Measurements from ENCODE around the gene NRM.

The NRM gene

DNA sequence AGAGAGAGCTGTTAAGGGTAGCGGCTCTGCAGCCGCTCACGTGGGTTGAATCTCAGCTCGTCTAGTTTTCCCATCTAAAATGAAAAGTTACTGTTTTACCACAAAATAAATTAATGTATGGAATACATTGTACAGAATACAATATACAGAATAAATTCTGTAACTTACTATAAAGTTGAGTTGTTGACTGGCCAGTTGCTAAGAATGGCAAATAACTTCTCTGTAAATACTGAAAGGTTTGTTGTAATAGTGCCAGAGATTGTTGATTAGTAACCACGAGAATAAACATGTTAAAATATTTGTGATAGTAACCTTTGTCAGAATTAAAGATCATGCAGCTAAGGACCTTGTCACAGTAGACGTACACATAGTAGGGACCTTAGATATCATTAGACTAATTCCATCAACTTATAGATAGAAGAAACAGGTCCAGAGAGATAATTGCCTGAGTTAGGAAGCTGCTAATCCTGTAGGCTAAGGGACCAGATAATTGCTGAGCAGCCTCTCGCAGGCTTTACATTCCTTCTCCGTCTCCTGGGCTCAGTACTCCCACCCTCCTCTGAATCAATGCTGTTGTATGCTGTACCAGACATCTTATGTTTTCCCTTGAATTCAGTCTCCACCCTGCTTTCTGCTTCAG lies 544 bp upstream of the NRM start:
- H3K4me3 ChIP-seq (ENCODE audit: low read depth, low read length), result peak overlapping the region; percentile 66
- in situ Hi-C loops (cut with HindIII; ENCODE audit: low sequenced_read_pairs), result no loop called here
- no peak for DNase-seq (ENCODE audit: low read depth)

DNA sequence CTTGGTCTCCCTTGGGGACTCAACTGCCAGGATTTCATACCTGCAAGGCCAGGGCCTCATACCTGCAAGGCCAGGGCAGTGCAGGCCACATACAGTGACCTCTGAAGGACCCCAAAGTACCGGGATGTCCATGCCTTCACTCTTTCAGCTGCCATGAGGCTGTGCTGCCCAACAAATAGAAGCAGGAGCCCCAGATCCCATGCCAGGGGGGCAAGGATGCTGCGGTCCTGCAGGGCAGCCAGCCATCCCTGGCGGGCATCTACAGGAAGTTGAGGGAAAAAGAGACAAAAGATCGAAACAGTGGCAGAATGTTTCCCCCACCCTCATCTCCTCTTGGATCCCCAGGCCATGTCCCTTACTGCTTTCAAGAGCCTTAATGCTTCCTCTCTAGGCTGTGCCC lies 799 bp downstream of the NRM start:
- in situ Hi-C loops (cut with HindIII; ENCODE audit: low sequenced_read_pairs), result no loop called here
- TF ChIP-seq, protein P1, sequence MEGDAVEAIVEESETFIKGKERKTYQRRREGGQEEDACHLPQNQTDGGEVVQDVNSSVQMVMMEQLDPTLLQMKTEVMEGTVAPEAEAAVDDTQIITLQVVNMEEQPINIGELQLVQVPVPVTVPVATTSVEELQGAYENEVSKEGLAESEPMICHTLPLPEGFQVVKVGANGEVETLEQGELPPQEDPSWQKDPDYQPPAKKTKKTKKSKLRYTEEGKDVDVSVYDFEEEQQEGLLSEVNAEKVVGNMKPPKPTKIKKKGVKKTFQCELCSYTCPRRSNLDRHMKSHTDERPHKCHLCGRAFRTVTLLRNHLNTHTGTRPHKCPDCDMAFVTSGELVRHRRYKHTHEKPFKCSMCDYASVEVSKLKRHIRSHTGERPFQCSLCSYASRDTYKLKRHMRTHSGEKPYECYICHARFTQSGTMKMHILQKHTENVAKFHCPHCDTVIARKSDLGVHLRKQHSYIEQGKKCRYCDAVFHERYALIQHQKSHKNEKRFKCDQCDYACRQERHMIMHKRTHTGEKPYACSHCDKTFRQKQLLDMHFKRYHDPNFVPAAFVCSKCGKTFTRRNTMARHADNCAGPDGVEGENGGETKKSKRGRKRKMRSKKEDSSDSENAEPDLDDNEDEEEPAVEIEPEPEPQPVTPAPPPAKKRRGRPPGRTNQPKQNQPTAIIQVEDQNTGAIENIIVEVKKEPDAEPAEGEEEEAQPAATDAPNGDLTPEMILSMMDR (IDR thresholded peaks at IDR 0.05; ENCODE audit: low read depth, low read length, missing control alignments), result no peak
- H3K4me3 ChIP-seq (ENCODE audit: low read depth, low read length), result peak overlapping the region; percentile 66
- no peak for DNase-seq (ENCODE audit: low read depth)

More for the DNA sequence above, 544 bp upstream of the NRM start:
- TF ChIP-seq, protein P1 (IDR thresholded peaks at IDR 0.05; ENCODE audit: low read depth, low read length, missing control alignments), result no peak

DNA sequence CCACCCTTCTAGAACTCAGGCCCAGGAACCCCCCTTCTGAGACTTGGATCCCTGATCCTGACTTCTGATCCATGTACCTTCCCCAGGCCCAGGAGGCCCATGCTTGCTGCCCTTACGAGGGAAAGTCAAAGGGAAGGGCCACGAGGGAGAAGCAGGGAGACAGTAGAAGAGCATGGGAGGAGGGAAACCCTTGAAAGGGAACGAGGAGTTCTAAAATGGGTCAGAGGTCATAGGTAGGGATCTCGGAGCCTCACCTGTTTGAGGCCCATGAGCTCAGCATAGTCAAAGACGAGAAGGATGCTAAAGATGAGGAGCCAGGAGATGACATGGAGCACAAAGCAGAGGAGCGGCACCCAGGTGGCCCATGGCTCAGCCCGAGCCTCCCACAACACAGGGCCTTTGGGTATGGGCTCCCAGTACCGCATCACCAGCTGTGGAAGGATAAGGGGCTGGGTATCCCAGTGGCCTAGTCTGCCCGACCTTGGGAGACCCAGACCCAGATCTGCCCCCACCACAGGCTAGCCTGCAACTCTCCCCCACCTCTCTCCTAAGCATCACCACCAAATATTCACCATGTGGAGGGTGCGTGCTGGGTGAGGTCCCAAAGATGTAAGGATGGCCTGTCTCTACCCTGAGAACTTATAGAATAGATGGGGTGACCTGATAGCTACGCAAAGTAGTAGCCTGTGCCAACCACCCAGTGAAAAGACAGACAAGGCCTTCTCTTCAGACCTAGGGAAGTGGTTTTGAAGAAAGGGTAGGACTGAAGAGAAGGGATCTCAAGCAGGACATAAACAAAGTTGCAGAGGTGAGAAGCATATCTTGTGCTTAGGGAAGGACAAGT lies 1.5 kb downstream of the NRM start:
- H3K4me3 ChIP-seq (ENCODE audit: low read depth, low read length), result no peak overlapping the region
- no peak for DNase-seq (ENCODE audit: low read depth)
- in situ Hi-C loops (cut with HindIII; ENCODE audit: low sequenced_read_pairs), result no loop called here
- TF ChIP-seq, protein P1 (IDR thresholded peaks at IDR 0.05; ENCODE audit: low read depth, low read length, missing control alignments), result no peak

DNA sequence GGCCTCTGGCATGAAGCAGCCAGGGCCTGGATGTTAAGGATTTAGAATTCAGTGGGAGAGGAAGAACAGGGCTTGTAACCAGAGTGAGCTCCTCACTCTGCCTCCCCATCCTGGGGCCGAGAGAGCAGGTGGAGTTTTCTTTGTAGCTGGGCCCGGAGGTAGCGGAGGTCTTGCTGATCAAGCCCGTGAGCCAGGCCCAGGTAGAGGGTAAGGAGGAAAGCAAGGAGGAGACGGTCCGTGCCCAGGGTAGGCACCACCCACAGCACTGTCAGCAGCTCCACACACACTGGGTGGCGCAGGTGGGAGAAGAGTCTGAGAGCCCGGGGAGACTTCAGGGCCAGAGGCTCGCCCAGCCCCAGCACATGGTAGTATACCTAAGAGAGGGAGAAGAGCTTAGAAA lies 2.2 kb downstream of the NRM start:
- TF ChIP-seq, protein P1 (IDR thresholded peaks at IDR 0.05; ENCODE audit: low read depth, low read length, missing control alignments), result no peak
- in situ Hi-C loops (cut with HindIII; ENCODE audit: low sequenced_read_pairs), result no loop called here
- peak overlapping the region; percentile 94 for H3K4me3 ChIP-seq (ENCODE audit: low read depth, low read length)
- DNase-seq (ENCODE audit: low read depth), result no peak

DNA sequence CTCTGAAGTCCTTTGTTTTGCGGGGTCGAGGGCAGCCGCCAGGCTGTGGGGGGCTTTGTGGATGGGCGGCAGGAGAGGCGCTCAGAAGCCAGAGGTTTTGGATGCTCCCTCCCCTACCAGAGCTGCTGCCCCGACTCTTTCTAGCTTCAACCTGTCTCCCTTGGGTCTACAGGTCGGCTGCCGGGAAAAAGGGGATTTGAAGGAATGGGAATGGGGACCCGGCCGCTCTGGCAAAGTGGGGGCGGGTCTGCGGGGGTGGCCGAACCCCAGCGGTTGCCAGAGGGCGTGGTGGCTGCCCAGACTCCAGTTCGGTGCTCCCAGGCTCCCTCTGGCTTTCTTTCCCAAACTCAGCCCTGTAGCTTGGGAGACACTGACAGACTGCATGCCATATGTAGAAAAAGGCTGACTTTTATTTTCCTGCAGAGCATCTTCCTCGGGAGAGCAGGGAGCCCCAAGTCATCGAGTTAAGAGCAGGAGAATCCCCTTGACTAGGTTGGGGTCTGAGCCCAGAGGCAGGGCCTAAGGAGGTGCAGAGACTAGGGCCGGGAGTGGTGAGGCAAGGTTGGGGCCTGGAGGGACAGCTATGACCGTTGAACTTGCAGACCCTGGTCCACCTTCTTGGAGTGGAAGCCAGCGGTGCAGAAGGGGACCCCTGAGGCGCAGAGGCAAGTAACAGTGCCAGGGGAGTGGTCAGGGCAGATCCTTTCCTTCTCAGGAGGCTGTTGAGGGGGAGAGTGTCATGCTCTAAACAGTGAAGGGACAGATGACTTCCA lies 2.9 kb downstream of the NRM start:
- in situ Hi-C loops (cut with HindIII; ENCODE audit: low sequenced_read_pairs), result no loop called here
- H3K4me3 ChIP-seq (ENCODE audit: low read depth, low read length), result peak overlapping the region; percentile 94
- TF ChIP-seq, protein P1 (IDR thresholded peaks at IDR 0.05; ENCODE audit: low read depth, low read length, missing control alignments), result peak; percentile 43
- DNase-seq (ENCODE audit: low read depth), result no peak

DNA sequence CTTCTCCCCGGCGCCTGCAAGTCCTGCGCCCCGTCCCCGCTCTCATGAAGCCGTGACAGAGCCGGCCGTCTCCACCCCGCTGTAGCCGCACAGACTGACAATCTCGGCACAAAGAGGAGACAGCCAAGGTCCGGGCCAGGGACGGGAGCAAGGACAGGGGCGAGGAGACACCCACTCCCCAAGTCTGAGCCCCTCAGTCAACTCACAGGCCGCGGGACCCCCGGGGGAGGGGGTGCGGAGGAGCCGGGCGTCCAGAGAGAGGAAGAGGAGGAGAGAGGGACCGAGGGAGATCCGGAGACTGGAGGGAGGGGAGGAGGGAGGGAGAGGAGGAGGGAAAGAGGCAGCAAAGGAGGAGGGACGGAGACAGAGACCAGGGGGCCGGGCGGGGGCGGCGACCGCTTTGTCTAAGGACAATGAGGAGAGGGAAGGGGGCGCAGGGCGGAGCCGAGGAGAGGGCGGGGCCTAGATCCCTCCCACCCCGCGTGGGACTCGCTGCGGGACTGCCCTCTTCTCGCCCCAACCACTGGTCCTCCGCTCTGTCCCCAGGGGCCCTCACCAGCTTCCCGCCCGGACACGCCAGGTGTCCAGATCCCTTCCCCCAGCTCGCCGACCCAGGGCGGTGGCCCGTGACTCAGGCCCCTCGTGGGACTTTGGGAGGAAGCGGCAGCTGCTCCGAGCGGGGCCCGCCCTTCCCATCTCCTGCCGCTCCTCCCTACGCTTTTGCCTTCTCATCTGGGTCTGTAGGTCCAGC lies 3.7 kb downstream of the NRM start:
- peak; percentile 67 for DNase-seq (ENCODE audit: low read depth)
- in situ Hi-C loops (cut with HindIII; ENCODE audit: low sequenced_read_pairs), result no loop called here
- TF ChIP-seq, protein P1 (IDR thresholded peaks at IDR 0.05; ENCODE audit: low read depth, low read length, missing control alignments), result no peak
- H3K4me3 ChIP-seq (ENCODE audit: low read depth, low read length), result peak overlapping the region; percentile 94

All from astrocyte of the cerebellum (primary cell).